HG03439 (cell line): ENCODE results near the gene ZNF619.

Experiments used
- ATAC-seq: cut with Tn5 transposase; IDR thresholded peaks from one replicate; pipeline ENCODE4 v1.9.1; 2021; ENCODE audit warnings: mild to moderate bottlenecking, moderate library complexity; ENCODE audit not compliant: unreplicated experiment

The ZNF619 gene

DNA sequence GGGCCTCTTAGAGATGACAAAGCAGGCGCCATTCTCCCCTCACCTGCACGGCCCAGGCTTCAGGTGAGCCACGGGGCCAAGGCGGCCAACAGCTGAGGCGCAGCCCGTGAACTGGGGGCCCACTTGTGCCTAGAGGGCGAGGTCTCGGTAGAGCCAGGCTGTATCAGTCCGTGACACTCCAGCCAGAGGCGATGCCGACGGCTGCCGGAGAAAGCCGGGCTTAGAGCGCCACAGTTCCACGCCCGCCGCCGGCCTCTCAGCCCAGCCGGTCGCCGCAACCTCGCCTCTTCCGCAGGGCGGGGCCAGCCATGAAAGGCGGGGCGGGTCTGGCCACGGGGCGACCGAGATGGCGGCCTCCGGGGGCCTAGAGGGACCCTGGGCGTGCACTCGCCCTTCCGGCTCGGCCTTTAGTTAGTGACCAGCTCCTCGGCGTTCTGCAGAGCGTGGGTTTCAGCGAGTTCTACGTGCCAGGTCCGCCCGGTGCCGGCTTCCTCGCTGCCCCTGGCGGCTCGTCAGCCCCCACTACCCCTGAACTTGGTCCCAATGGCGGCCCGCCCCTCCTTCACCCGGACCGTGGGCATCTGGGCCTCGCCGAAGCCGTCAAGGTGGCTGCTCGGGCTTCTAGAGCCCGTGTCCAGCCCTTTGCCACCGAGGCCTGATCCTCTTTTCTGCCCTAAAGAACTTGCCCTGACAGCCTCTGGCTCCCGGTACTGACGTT lies 47.8 kb downstream of the ZNF619 start, which contains the start of gene ZNF621:
TSS of gene ZNF621 (plus strand) at position 393 of the 718 bp plus-strand sequence. CDS start 881 bp downstream, outside the sequence.
- ATAC-seq = peak; percentile 99

DNA sequence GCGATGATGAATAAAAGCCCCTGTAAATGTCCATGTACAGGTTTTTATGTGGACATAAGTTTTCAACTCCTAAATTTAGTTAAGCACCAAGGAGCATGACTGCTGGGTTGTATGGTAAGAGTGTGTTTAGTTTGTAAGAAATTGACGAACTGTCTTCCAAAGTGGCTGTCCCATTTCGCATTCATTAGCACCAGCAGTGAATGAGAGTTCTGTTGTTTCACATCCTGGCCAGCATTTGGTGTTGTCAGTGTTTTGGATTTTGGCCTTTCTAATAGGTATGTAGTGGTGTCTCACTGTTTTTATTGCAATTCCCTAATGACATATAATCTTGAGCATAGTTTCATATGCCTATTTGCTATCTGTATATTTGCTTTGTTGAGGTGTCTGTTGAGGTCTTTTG lies 51.5 kb downstream of the ZNF619 start:
- no peak for ATAC-seq

- no peak for ATAC-seq
Observed at GRCh38 chr3:40532252-40532651, 55.3 kb downstream of the ZNF619 start.

DNA sequence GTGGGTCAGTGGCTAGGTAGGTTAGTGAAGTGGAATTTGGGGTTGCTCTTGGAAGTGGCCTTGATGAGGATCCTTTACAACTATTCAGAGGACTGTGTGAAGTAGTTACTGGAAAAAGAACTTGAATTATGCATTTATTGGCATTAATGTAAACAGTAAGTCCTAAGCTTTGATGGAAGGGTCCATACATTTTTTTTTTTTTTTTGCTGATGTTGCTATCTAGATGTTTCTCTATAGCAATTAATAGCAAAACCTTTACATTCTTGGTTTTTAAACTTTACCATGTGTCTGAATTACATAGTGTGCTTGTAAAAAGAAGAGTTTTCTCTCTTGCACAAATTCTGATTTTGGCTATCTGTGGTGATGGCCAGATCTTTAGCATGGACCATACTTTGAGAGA lies 57.4 kb downstream of the ZNF619 start:
- ATAC-seq = no peak
